ENCODE data around the gene CRK.

Gene CRK

DNA sequence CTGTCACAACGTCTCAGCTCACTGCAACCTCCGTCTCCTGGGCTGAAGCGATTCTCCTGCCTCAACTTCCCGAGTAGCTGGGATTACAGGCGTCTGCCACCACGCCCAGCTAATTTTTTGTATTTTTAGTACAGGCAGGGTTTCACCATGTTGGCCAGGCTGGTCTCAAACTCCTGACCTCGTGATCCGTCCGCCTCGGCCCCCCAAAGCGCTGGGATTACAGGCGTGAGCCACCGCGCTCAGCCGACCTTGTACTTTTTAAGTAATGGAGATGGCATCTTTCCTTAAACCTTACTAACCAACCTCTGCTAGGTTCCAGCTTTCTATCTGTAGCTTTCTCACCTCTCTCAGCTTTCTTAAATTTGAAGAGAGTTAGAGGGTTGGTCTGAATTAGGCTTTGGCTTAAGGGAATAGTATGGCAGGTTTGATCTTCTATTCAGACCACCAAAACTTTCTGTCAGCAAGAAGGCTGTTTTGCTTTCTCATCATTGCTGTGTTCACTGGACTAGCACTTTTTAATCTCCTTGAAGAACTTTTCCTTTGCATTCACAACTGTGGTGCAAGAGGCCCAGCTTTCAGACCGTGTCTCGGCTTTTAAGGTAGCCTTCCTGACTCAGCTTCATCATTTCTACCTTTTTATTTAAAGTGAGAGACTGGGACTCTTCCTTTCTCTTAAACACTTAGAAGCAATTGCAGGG lies 84.0 kb downstream of the CRK start:
- DNase-seq: peak in 1 of 10 donors; percentile 81
- intact Hi-C loops (cut with DNase I): no loop called here
